Measurements from ENCODE around the gene SPPL3. TPM values are rescaled to one million over a fixed set of nuclear protein-coding genes. Genes with fewer than 3 reads are reported as not detected.
"Not testable (repeated sequence)": the region's sequence is repeated elsewhere in the genome, so short reads cannot be mapped to it uniquely, and the experiment has no call there.

Gene SPPL3
- polyA plus RNA-seq (ENCODE audit: insufficient read length in 3 of 3) = 10 to 100 TPM; 76.5 to 85.2 (median 84.3) TPM
- long read RNA-seq, donor 1, full-length matches to known transcripts = 10 of 10 reads
- long read RNA-seq, donor 1, partial matches to known transcripts = 0 of 10 reads
- long read RNA-seq, donor 1, other reads (novel, unspliced or antisense) = 0 of 10 reads
- long read RNA-seq, donor 2, full-length matches to known transcripts = 8 of 8 reads
- long read RNA-seq, donor 2, partial matches to known transcripts = 0 of 8 reads
- long read RNA-seq, donor 2, other reads (novel, unspliced or antisense) = 0 of 8 reads
- long read RNA-seq, donor 3, full-length matches to known transcripts = 32 of 32 reads
- long read RNA-seq, donor 3, partial matches to known transcripts = 0 of 32 reads
- long read RNA-seq, donor 3, other reads (novel, unspliced or antisense) = 0 of 32 reads
- long read RNA-seq, donor 4, full-length matches to known transcripts = 12 of 12 reads
- long read RNA-seq, donor 4, partial matches to known transcripts = 0 of 12 reads
- long read RNA-seq, donor 4, other reads (novel, unspliced or antisense) = 0 of 12 reads
- long read RNA-seq, donor 5 = 0 reads
- long read RNA-seq, donor 6, full-length matches to known transcripts = 15 of 15 reads
- long read RNA-seq, donor 6, partial matches to known transcripts = 0 of 15 reads
- long read RNA-seq, donor 6, other reads (novel, unspliced or antisense) = 0 of 15 reads
- long read RNA-seq, donor 7, full-length matches to known transcripts = 11 of 11 reads
- long read RNA-seq, donor 7, partial matches to known transcripts = 0 of 11 reads
- long read RNA-seq, donor 7, other reads (novel, unspliced or antisense) = 0 of 11 reads
- long read RNA-seq, donor 8, full-length matches to known transcripts = 35 of 35 reads
- long read RNA-seq, donor 8, partial matches to known transcripts = 0 of 35 reads
- long read RNA-seq, donor 8, other reads (novel, unspliced or antisense) = 0 of 35 reads
- long read RNA-seq, donor 9, full-length matches to known transcripts = 10 of 10 reads
- long read RNA-seq, donor 9, partial matches to known transcripts = 0 of 10 reads
- long read RNA-seq, donor 9, other reads (novel, unspliced or antisense) = 0 of 10 reads
- long read RNA-seq, donor 10, full-length matches to known transcripts = 16 of 16 reads
- long read RNA-seq, donor 10, partial matches to known transcripts = 0 of 16 reads
- long read RNA-seq, donor 10, other reads (novel, unspliced or antisense) = 0 of 16 reads
- long read RNA-seq, donor 11, full-length matches to known transcripts = 18 of 18 reads
- long read RNA-seq, donor 11, partial matches to known transcripts = 0 of 18 reads
- long read RNA-seq, donor 11, other reads (novel, unspliced or antisense) = 0 of 18 reads
- long read RNA-seq, donor 12, full-length matches to known transcripts = 9 of 9 reads
- long read RNA-seq, donor 12, partial matches to known transcripts = 0 of 9 reads
- long read RNA-seq, donor 12, other reads (novel, unspliced or antisense) = 0 of 9 reads
- long read RNA-seq, donor 13 = 0 reads
- long read RNA-seq, donor 14, full-length matches to known transcripts = 13 of 13 reads
- long read RNA-seq, donor 14, partial matches to known transcripts = 0 of 13 reads
- long read RNA-seq, donor 14, other reads (novel, unspliced or antisense) = 0 of 13 reads
- long read RNA-seq, donor 15, full-length matches to known transcripts = 10 of 10 reads
- long read RNA-seq, donor 15, partial matches to known transcripts = 0 of 10 reads
- long read RNA-seq, donor 15, other reads (novel, unspliced or antisense) = 0 of 10 reads
- long read RNA-seq, donor 16, full-length matches to known transcripts = 37 of 45 reads
- long read RNA-seq, donor 16, partial matches to known transcripts = 8 of 45 reads
- long read RNA-seq, donor 16, other reads (novel, unspliced or antisense) = 0 of 45 reads

GRCh38 chr12:120904197-120904773 is at the start of gene SPPL3:
TSS of gene SPPL3 (minus strand) at chr12:120904358. CDS start at chr12:120903867, 491 bp downstream.
- DNase-seq (ENCODE audit: extremely low read depth in 1 of 11, low read depth in 9 of 11, low spot score in 4 of 11) = peak in 10 of 11 donors; percentile 62 to 93 (median 89)

- no peak for DNase-seq (ENCODE audit: extremely low read depth in 1 of 11, low read depth in 9 of 11, low spot score in 4 of 11)
These were observed 46.6 kb upstream of the SPPL3 start for GRCh38 chr12:120950807-120951206.

GRCh38 chr12:120950260-120950799 is 46.2 kb upstream of the SPPL3 start:
- not testable (repeated sequence) for DNase-seq (ENCODE audit: extremely low read depth in 1 of 11, low read depth in 9 of 11, low spot score in 4 of 11)

GRCh38 chr12:120945516-120945915 is 41.4 kb upstream of the SPPL3 start:
- DNase-seq (ENCODE audit: extremely low read depth in 1 of 11, low read depth in 9 of 11, low spot score in 4 of 11) = not testable (repeated sequence)

- DNase-seq (ENCODE audit: extremely low read depth in 1 of 11, low read depth in 9 of 11, low spot score in 4 of 11) = peak in 1 of 11 donors; percentile 12
These were observed 40.6 kb upstream of the SPPL3 start for GRCh38 chr12:120944645-120945217.

- DNase-seq (ENCODE audit: extremely low read depth in 1 of 11, low read depth in 9 of 11, low spot score in 4 of 11) = no peak
These were observed 39.3 kb upstream of the SPPL3 start for GRCh38 chr12:120943482-120943881.

- DNase-seq (ENCODE audit: extremely low read depth in 1 of 11, low read depth in 9 of 11, low spot score in 4 of 11) = no peak
These were observed 37.8 kb upstream of the SPPL3 start for GRCh38 chr12:120941846-120942405.

- no peak for DNase-seq (ENCODE audit: extremely low read depth in 1 of 11, low read depth in 9 of 11, low spot score in 4 of 11)
These were observed 37.3 kb upstream of the SPPL3 start for GRCh38 chr12:120941412-120941811.

- no peak for DNase-seq (ENCODE audit: extremely low read depth in 1 of 11, low read depth in 9 of 11, low spot score in 4 of 11)
These were observed 36.6 kb upstream of the SPPL3 start for GRCh38 chr12:120940799-120941198.

GRCh38 chr12:120940006-120940405 is 35.8 kb upstream of the SPPL3 start:
- no peak for DNase-seq (ENCODE audit: extremely low read depth in 1 of 11, low read depth in 9 of 11, low spot score in 4 of 11)

GRCh38 chr12:120939523-120939922 is 35.4 kb upstream of the SPPL3 start:
- no peak for DNase-seq (ENCODE audit: extremely low read depth in 1 of 11, low read depth in 9 of 11, low spot score in 4 of 11)

- no peak for DNase-seq (ENCODE audit: extremely low read depth in 1 of 11, low read depth in 9 of 11, low spot score in 4 of 11)
These were observed 34.3 kb upstream of the SPPL3 start for GRCh38 chr12:120938496-120938895.

GRCh38 chr12:120936197-120936596 is 32.0 kb upstream of the SPPL3 start:
- no peak for DNase-seq (ENCODE audit: extremely low read depth in 1 of 11, low read depth in 9 of 11, low spot score in 4 of 11)

GRCh38 chr12:120933786-120934185 is 29.6 kb upstream of the SPPL3 start:
- no peak for DNase-seq (ENCODE audit: extremely low read depth in 1 of 11, low read depth in 9 of 11, low spot score in 4 of 11)

GRCh38 chr12:120932956-120933526 is 28.9 kb upstream of the SPPL3 start:
- no peak for DNase-seq (ENCODE audit: extremely low read depth in 1 of 11, low read depth in 9 of 11, low spot score in 4 of 11)

- DNase-seq (ENCODE audit: extremely low read depth in 1 of 11, low read depth in 9 of 11, low spot score in 4 of 11) = no peak
These were observed 27.9 kb upstream of the SPPL3 start for GRCh38 chr12:120932058-120932457.
